GM19395 (cell line): Measurements from ENCODE around the gene NDUFV2.

Source experiments
- ATAC-seq: cut with Tn5 transposase; IDR thresholded peaks from one replicate; pipeline ENCODE4 v1.9.1; 2021; ENCODE audit warnings: mild to moderate bottlenecking, moderate library complexity; ENCODE audit not compliant: unreplicated experiment

Gene NDUFV2

GRCh38 chr18:9102508-9103375, at the start of gene NDUFV2:
Gene NDUFV2, plus strand, starts transcription at chr18:9102699. Its CDS starts 45 bp downstream, at chr18:9102744.
- ATAC-seq = peak; percentile 90

GRCh38 chr18:9053814-9054213, 48.7 kb upstream of the NDUFV2 start:
- ATAC-seq = no peak

- no peak for ATAC-seq
Measured at GRCh38 chr18:9055185-9055584, 47.3 kb upstream of the NDUFV2 start.

GRCh38 chr18:9055626-9056025, 46.9 kb upstream of the NDUFV2 start:
- no peak for ATAC-seq

GRCh38 chr18:9057646-9058045, 44.9 kb upstream of the NDUFV2 start:
- no peak for ATAC-seq

- ATAC-seq = no peak
Measured at GRCh38 chr18:9058406-9058805, 44.1 kb upstream of the NDUFV2 start.

- ATAC-seq = no peak
Measured at GRCh38 chr18:9062418-9062751, 40.1 kb upstream of the NDUFV2 start.

GRCh38 chr18:9065864-9066263, 36.6 kb upstream of the NDUFV2 start:
- ATAC-seq = no peak

GRCh38 chr18:9066358-9066757, 36.1 kb upstream of the NDUFV2 start:
- ATAC-seq = peak; percentile 25

- ATAC-seq = peak; percentile 67
Measured at GRCh38 chr18:9066817-9067306, 35.6 kb upstream of the NDUFV2 start.

- no peak for ATAC-seq
Measured at GRCh38 chr18:9067823-9068222, 34.7 kb upstream of the NDUFV2 start.

- ATAC-seq = no peak
Measured at GRCh38 chr18:9068346-9068745, 34.2 kb upstream of the NDUFV2 start.

- ATAC-seq = no peak
Measured at GRCh38 chr18:9069601-9070000, 32.9 kb upstream of the NDUFV2 start.

- no peak for ATAC-seq
Measured at GRCh38 chr18:9070212-9070611, 32.3 kb upstream of the NDUFV2 start.

- no peak for ATAC-seq
Measured at GRCh38 chr18:9079818-9080528, 22.5 kb upstream of the NDUFV2 start.

GRCh38 chr18:9081940-9082339, 20.6 kb upstream of the NDUFV2 start:
- ATAC-seq = no peak

- peak; percentile 87 for ATAC-seq
Measured at GRCh38 chr18:9082711-9083510, 19.6 kb upstream of the NDUFV2 start.

GRCh38 chr18:9086015-9086414, 16.5 kb upstream of the NDUFV2 start:
- ATAC-seq = no peak

GRCh38 chr18:9086624-9087023, 15.9 kb upstream of the NDUFV2 start:
- ATAC-seq = no peak

- ATAC-seq = no peak
Measured at GRCh38 chr18:9087144-9087543, 15.4 kb upstream of the NDUFV2 start.

GRCh38 chr18:9088252-9088651, 14.2 kb upstream of the NDUFV2 start:
- ATAC-seq = no peak
